Ovary (tissue), 9 donors: ENCODE data around the gene SRD5A1. TPM values are rescaled to one million over a fixed set of nuclear protein-coding genes. Genes with fewer than 3 reads are reported as not detected.

Source experiments
- DNase-seq, 5 donors: peaks; one replicate each; pipeline ENCODE4 v3.0.0-alpha.2; 2019 to 2020
- H3K27ac ChIP-seq, 2 donors: fragments of 200-600 bp; one replicate each; pipeline versions ENCODE4 v1.5.1 to v1.8.0; 2019 to 2022
- H3K27me3 ChIP-seq: fragments of 200-600 bp; one replicate; pipeline ENCODE4 v1.8.0; 2022
- H3K36me3 ChIP-seq: fragments of 200-600 bp; sonication (generic); one replicate; pipeline ENCODE4 v1.5.1; 2019
- H3K4me1 ChIP-seq: one replicate; pipeline ENCODE4 v1.8.1; 2013; ENCODE audit warnings: mild to moderate bottlenecking, moderate library complexity; ENCODE audit not compliant: insufficient read depth
- H3K4me3 ChIP-seq: fragments of 200-600 bp; sonication (generic); one replicate; pipeline ENCODE4 v1.5.1; 2017
- H3K9me3 ChIP-seq, 2 donors: fragments of 200-600 bp in 1 of 2; sonication (generic) in 1 of 2; one replicate each; pipeline versions ENCODE4 v1.5.1 to v1.8.1; 2013 to 2019; ENCODE audit warnings: mild to moderate bottlenecking in 1 of 2, moderate library complexity in 1 of 2
- EP300 ChIP-seq: sonication (generic); formaldehyde crosslinking; IDR thresholded peaks from one replicate; pipeline ENCODE4 v1.6.1; 2017; ENCODE audit warnings: antibody characterized with exemption
- POLR2A ChIP-seq: fragments of 450-650 bp; IDR thresholded peaks from one replicate; pipeline ENCODE4 v1.6.1; 2017; ENCODE audit warnings: antibody characterized with exemption, mild to moderate bottlenecking, moderate library complexity
- WGBS, 3 donors: extraction: QIAGEN DNeasy Blood & Tissue Kit in 1 of 3; methylation state at CpG; one replicate each; pipeline versions ENCODE4 v1.1.5 to v1.1.7; 2013 to 2017; 5-methylcytosine and 5-hydroxymethylcytosine counted together
- intact Hi-C, 4 donors: fragments of 100-400 bp; cut with DNase I; formaldehyde crosslinking; loops; one replicate each; pipeline versions ENCODE4 v1.11.0 to v1.15.1; 2022 to 2023
- polyA plus RNA-seq, 2 donors: library from polyadenylated mRNA; stranded (reverse); fragments of 200-250 nt in 1 of 2; fragments of 350-450 nt in 1 of 2; fragmentation: Illumina TruSeq in 1 of 2; extraction: RNeasy Lipid Tissue Mini Kit (QIAGEN cat#74804) in 1 of 2; gene quantifications; one replicate each; pipeline ENCODE4 v1.2.3, GENCODE V29; 2013 to 2014
- total RNA-seq, 7 donors: library from RNA; depleted of rRNA in 2 of 7; stranded (reverse); fragments of >200 nt in 2 of 7; fragmentation: NEBNext Ultra II Directional in 3 of 7; extraction: Animal tissue kit (Norgen Biotek cat#: 25700) in 3 of 7; gene quantifications; one replicate each; pipeline versions ENCODE4 v1.1.0 to v1.2.4, GENCODE V29; 2016 to 2023
- TF ChIP-seq, protein P1 (sequence below), 3 donors: fragments of 450-650 bp in 2 of 3; fragments of 200-600 bp in 1 of 3; IDR thresholded peaks; one replicate each; pipeline versions ENCODE4 v1.5.1 to v1.8.0; 2016 to 2022; ENCODE audit warnings: antibody characterized with exemption in 3 of 3, mild to moderate bottlenecking in 1 of 3
- donor health status: DM: no; HTN: no; CAD: no; lungs with moderate emphysema.
- donor health status: DM: no; HTN: no; CAD: no.
- donor health status: Bipolar disorder and iron deficiency.
- donor health status: DM: yes; HTN: yes; CAD: no.
- donor health status: DM: no; HTN: no; CAD: no.
- donor health status: DM: yes; HTN: yes; CAD: no.

Gene SRD5A1
- total and polyA plus RNA-seq, 9 donors = 4.4 to 13.5 (median 9.4) TPM

GRCh38 chr5:6623941-6624340, 9.3 kb upstream of the SRD5A1 start:
- Histone ChIP-seq H3K4me3 (no peak overlapping the region), H3K27ac (no peak overlapping the region), H3K27me3 (no peaks in the 10 kb centered on the region), H3K4me1 (no peaks in the 10 kb centered on the region), H3K36me3 (no peaks in the 10 kb centered on the region), H3K9me3 (no peaks in the 10 kb centered on the region)
- TF ChIP-seq, protein P1, sequence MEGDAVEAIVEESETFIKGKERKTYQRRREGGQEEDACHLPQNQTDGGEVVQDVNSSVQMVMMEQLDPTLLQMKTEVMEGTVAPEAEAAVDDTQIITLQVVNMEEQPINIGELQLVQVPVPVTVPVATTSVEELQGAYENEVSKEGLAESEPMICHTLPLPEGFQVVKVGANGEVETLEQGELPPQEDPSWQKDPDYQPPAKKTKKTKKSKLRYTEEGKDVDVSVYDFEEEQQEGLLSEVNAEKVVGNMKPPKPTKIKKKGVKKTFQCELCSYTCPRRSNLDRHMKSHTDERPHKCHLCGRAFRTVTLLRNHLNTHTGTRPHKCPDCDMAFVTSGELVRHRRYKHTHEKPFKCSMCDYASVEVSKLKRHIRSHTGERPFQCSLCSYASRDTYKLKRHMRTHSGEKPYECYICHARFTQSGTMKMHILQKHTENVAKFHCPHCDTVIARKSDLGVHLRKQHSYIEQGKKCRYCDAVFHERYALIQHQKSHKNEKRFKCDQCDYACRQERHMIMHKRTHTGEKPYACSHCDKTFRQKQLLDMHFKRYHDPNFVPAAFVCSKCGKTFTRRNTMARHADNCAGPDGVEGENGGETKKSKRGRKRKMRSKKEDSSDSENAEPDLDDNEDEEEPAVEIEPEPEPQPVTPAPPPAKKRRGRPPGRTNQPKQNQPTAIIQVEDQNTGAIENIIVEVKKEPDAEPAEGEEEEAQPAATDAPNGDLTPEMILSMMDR (IDR thresholded peaks at IDR 0.05) = no peak
- 80 to 93% (median 92%) methylated on average over 3 of the region's 3 CpGs for WGBS, 3 donors
- no peak for DNase-seq
- intact Hi-C loops = no loop called here

DNA sequence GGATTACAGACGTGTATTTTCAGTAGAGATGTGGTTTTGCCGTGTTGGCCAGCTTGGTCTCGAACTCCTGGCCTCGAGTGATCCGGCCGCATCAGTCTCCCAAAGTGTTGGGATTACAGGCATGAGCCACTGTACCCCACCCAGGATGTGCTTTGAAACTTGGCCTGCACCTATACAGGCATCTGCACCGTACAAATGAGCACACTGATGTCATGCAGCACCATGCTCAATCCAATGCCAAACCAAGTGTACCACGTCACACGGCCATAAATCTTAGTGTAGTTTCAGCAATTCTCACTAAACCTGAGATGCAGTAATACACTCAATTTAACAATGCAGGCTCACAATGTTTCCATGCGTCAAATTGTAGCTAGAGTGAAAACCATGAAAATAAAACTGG, 6.7 kb upstream of the SRD5A1 start:
- intact Hi-C loops = no loop called here
- WGBS, 3 donors = 86 to 87% (median 87%) methylated on average over 10 of the region's 10 CpGs
- H3K36me3 ChIP-seq = no peaks in the 10 kb centered on the region

DNA sequence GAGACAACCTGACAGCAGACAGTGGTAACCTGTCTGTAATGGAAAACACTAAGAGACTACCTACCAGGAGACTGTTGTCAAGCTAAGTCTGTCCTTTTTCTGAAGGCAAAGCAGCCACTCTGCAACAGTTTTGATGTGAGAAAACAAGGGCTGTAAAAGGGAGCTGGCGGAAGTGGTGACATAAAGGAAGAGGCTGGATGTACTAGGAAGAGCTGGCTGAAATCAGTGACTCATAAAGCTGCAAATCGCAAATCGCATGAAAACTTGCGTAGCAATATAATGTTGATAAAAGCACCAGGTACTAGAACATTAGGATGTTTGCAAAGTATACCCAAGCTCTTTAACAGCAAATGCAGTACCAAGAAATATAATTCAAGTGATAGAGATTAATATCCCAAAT, 1.8 kb upstream of the SRD5A1 start:
- Histone ChIP-seq H3K36me3 (no peaks in the 10 kb centered on the region), H3K27ac (no peak overlapping the region), H3K9me3 (no peaks in the 10 kb centered on the region), H3K4me1 (peaks cover 1% of the 10 kb centered on the region), H3K27me3 (no peaks in the 10 kb centered on the region), H3K4me3 (no peak overlapping the region)
- TF ChIP-seq EP300 (no peak), POLR2A (no peak)
- TF ChIP-seq, protein P1 (IDR thresholded peaks at IDR 0.05) = no peak
- intact Hi-C loops = loop anchor here (5.0 to 10.0 kb wide), 5 partner anchors 73 to 113 kb away; partner anchors contain the start of gene TENT4A (in 1 of the 4)
- WGBS, 3 donors = 88 to 90% (median 89%) methylated on average over 4 of the region's 4 CpGs
- no peak for DNase-seq

More for the DNA sequence above, 6.7 kb upstream of the SRD5A1 start:
- Histone ChIP-seq H3K27ac (no peak overlapping the region), H3K4me1 (peaks cover 1% of the 10 kb centered on the region), H3K9me3 (no peaks in the 10 kb centered on the region), H3K4me3 (no peak overlapping the region), H3K27me3 (no peaks in the 10 kb centered on the region)
- no peak for DNase-seq
- TF ChIP-seq EP300 (no peak), POLR2A (no peak)
- TF ChIP-seq, protein P1 (IDR thresholded peaks at IDR 0.05) = no peak

GRCh38 chr5:6632324-6632887, 834 bp upstream of the SRD5A1 start:
- DNase-seq = no peak
- TF ChIP-seq POLR2A (no peak), EP300 (no peak)
- TF ChIP-seq, protein P1 (IDR thresholded peaks at IDR 0.05) = no peak

More at GRCh38 chr5:6632324-6632887, 834 bp upstream of the SRD5A1 start:
- H3K4me1 ChIP-seq = peaks cover 1% of the 10 kb centered on the region
- peak overlapping the region; percentile 93 for H3K27ac ChIP-seq
- H3K36me3 ChIP-seq = no peaks in the 10 kb centered on the region
- no peaks in the 10 kb centered on the region for H3K27me3 ChIP-seq
- H3K4me3 ChIP-seq = peak overlapping the region; percentile 87
- intact Hi-C loops = loop anchor here (5.0 to 10.0 kb wide), 5 partner anchors 72 to 112 kb away; partner anchors contain the start of gene TENT4A (in 1 of the 4)
- H3K9me3 ChIP-seq = no peaks in the 10 kb centered on the region
- 0 to 1% (median 1%) methylated on average over 18 to 33 of the region's 33 CpGs for WGBS, 3 donors
